Activated CD4-positive, alpha-beta T cell treated with anti-CD3 and anti-CD28 coated beads, Interleukin-2, amount 10 ng/mL, durations not matched to agents 7 days and 5 days (primary cell): ENCODE results near the gene ZC3H12C. TPM values are rescaled to one million over a fixed set of nuclear protein-coding genes. Genes with fewer than 3 reads are reported as not detected.

Experiments used
- CTCF ChIA-PET: fragments of 350-600 bp; sonication (Branson Sonifier 250); formaldehyde crosslinking; loops from one replicate; lab custom pipeline; 2021; ENCODE audit warnings: antibody characterized with exemption; lab: Charles Lee
- POLR2A ChIA-PET: fragments of 350-600 bp; sonication (Branson Sonifier 250); formaldehyde crosslinking; loops from one replicate; lab custom pipeline; 2021; ENCODE audit warnings: antibody characterized with exemption; lab: Charles Lee
- DNase-seq: peaks from one replicate; pipeline ENCODE4 v3.0.0-alpha.2; 2020
- H3K27ac Mint-ChIP-seq: one replicate; pipeline ENCODE4 v1.8.0; 2021; ENCODE audit warnings: mild to moderate bottlenecking, moderate library complexity, mixed read lengths
- H3K27me3 Mint-ChIP-seq: one replicate; pipeline ENCODE4 v1.8.0; 2021; ENCODE audit warnings: mixed read lengths
- H3K36me3 Mint-ChIP-seq: one replicate; pipeline ENCODE4 v1.8.0; 2021; ENCODE audit warnings: low read depth, mixed read lengths
- H3K4me1 Mint-ChIP-seq: one replicate; pipeline ENCODE4 v1.8.0; 2021; ENCODE audit warnings: mixed read lengths
- H3K4me3 Mint-ChIP-seq: one replicate; pipeline ENCODE4 v1.8.0; 2021; ENCODE audit warnings: mild to moderate bottlenecking, moderate library complexity, mixed read lengths
- H3K9me3 Mint-ChIP-seq: one replicate; pipeline ENCODE4 v1.8.0; 2021; ENCODE audit warnings: mixed read lengths
- total RNA-seq, 2 experiments: library from RNA; stranded (reverse); gene quantifications; one replicate each; pipeline ENCODE4 v1.2.3, GENCODE V29; 2021

Gene ZC3H12C
- total RNA-seq, 2 experiments from 2014 or later, result 0.40 to 0.50 TPM

DNA sequence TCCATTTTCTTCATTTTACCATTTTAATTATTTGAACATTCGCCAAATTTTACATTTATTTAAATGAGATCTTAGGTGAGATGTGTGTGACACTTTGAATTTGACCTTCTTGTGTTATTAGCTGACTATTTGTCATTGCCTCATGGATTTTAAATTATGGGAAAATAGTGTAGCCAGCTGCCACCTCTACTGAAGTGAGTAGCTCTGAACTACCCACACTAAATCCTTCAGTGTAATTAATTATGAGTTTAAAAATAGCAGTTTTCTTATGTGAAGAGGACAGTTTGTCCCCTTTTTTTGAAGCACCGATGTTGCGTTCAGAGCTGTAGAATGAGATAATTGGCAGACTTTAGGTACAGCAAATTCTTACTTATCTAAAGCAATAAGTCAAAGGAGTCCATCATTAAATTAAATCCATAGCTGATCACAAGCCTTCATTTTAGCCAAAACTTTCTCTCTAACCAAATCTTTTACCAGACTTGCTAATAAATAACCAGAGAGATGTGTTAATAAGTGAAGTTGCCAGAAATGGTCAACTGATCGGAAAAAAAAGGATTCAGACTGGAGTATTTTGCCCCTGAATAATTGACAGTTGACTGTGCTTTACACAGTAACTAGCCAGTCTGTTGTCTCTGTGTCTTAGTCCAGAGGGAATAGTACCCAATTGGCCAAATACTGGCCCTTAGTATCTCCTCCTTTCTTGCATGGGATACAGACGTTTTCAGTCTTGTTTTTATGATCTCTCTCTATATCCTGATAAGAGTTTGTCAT, 75.0 kb downstream of the ZC3H12C start:
- DNase-seq, result no peak
- Mint-ChIP-seq H3K9me3 (no peaks in the 10 kb centered on the region), H3K27me3 (peaks cover 13% of the 10 kb centered on the region), H3K4me1 (no peaks in the 10 kb centered on the region), H3K36me3 (no peaks in the 10 kb centered on the region), H3K4me3 (no peak overlapping the region), H3K27ac (no peak overlapping the region)
- ChIA-PET POLR2A (no interaction called here), CTCF (no interaction called here)

GRCh38 chr11:110169738-110170137, 76.5 kb downstream of the ZC3H12C start:
- POLR2A ChIA-PET, result no interaction called here
- H3K9me3 Mint-ChIP-seq, result no peaks in the 10 kb centered on the region
- H3K36me3 Mint-ChIP-seq, result no peaks in the 10 kb centered on the region
- H3K27me3 Mint-ChIP-seq, result peaks cover 13% of the 10 kb centered on the region
- peaks cover 7% of the 10 kb centered on the region for H3K4me1 Mint-ChIP-seq
- H3K4me3 Mint-ChIP-seq, result no peak overlapping the region
- CTCF ChIA-PET, result no interaction called here
- H3K27ac Mint-ChIP-seq, result no peak overlapping the region
- DNase-seq, result no peak

DNA sequence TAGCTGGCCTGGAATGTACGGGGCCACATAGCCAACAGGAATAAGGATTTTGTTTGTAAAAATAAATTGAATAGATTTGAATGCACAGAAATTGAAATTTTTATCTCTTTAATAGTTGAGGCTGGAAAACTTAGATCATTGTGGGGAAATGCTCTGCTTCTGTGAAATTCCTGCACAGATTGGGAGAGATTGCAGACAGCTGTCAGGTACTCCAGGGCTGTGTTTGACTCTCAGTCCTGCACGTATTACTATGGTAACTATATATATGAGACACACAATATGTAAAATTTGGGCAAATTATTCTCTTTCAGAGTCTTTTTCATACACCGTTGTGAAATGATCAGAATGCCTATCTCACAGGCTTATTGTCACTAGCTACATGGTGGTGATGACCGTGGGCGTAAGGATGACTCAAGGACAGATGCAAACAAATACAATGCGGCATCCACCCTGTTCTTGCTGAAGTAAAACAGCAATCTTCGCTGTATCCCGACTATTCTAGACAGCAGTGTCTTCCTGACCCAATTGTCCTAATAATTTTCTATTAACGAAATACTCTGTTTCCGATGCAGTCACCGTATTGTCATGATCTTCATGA, 79.4 kb downstream of the ZC3H12C start:
- peaks cover 7% of the 10 kb centered on the region for H3K27me3 Mint-ChIP-seq
- H3K27ac Mint-ChIP-seq, result no peak overlapping the region
- no peak overlapping the region for H3K4me3 Mint-ChIP-seq
- DNase-seq, result no peak
- H3K9me3 Mint-ChIP-seq, result no peaks in the 10 kb centered on the region
- H3K4me1 Mint-ChIP-seq, result peaks cover 10% of the 10 kb centered on the region
- ChIA-PET POLR2A (no interaction called here), CTCF (no interaction called here)
- no peaks in the 10 kb centered on the region for H3K36me3 Mint-ChIP-seq

DNA sequence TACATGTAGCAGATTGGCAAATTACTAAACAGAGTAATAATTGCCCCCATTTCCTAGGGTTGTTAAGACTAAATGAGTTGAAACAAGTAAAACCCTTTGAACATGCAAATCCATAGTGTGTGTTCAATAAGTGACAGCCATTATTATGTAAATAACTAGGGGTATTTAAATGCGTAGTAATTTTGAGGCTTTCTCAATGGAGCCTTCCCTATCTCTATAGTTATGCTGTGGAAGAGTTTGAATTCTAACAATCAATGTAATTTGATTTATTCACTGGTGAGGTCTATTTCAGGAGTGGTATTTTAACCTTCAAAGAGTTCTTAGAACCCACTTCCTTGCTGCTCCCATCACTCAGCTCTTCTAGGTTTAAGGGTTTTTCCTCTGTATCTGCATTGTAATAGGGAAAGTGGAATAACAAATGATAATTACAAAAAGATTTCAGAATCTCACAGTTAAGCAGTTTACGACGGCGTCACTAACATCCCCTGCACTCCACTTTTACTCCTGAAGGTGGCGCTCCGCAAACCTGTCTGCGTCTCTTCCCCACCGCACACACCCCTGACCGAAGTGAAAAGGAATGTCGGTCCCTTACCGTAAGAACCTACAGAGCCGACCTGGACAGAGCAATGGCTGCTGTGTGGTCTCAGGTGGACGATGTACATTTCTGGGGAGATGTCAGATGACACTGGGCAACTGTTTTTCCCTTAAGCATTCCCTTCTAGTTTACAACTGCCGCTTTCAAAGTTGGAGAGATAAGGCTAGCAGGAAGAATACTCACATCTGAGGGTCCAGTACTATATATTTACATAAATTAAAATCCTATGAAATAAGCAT, 80.8 kb downstream of the ZC3H12C start:
- no peak overlapping the region for H3K27ac Mint-ChIP-seq
- peaks cover 10% of the 10 kb centered on the region for H3K4me1 Mint-ChIP-seq
- no peak overlapping the region for H3K4me3 Mint-ChIP-seq
- no peaks in the 10 kb centered on the region for H3K9me3 Mint-ChIP-seq
- H3K36me3 Mint-ChIP-seq, result no peaks in the 10 kb centered on the region
- peak; percentile 61 for DNase-seq
- H3K27me3 Mint-ChIP-seq, result peaks cover 7% of the 10 kb centered on the region
- ChIA-PET POLR2A (no interaction called here), CTCF (no interaction called here)

- Mint-ChIP-seq H3K4me3 (no peak overlapping the region), H3K27me3 (peaks cover 7% of the 10 kb centered on the region), H3K36me3 (no peaks in the 10 kb centered on the region), H3K4me1 (peaks cover 10% of the 10 kb centered on the region), H3K27ac (no peak overlapping the region), H3K9me3 (no peaks in the 10 kb centered on the region)
- no peak for DNase-seq
- ChIA-PET CTCF (no interaction called here), POLR2A (no interaction called here)
Observed at GRCh38 chr11:110174645-110175310, 81.6 kb downstream of the ZC3H12C start.

DNA sequence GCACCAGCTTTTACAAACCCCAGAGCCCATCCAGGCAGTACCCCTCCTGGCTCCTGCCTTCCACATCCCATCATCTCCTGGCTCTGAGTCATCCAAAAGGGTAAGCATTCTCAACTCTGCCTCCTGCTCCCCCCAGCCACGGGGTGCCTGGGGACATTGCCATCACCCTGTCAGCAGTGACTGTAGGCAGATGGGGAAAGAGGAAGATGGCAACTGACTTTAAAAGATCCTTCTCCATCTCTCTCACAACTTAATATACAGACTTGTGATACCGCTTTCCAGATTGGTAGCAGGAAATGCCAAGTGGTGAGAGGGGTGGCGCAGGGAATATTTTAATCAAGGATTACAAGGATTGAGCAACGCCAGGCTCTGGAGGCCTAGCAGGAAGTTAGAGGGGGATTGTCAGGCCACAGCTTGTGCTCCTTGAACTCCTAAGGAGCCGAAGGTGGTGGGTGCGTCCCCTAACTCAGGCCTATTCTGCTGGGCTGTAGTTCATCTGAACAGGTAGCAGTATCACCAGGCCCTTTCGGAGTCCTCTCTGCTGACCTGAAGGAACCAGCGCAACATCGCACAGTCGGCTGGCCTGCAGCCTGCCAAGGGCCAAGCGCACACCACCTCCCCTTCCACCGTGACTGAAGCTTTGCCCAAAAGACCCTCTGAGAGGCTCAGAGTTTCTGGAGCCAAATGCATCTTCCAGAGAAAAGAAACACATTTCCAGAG, 83.3 kb downstream of the ZC3H12C start:
- CTCF ChIA-PET, result no interaction called here
- no peaks in the 10 kb centered on the region for H3K9me3 Mint-ChIP-seq
- POLR2A ChIA-PET, result no interaction called here
- no peak overlapping the region for H3K27ac Mint-ChIP-seq
- no peak for DNase-seq
- H3K36me3 Mint-ChIP-seq, result no peaks in the 10 kb centered on the region
- no peak overlapping the region for H3K4me3 Mint-ChIP-seq
- H3K27me3 Mint-ChIP-seq, result peaks cover 4% of the 10 kb centered on the region
- peaks cover 10% of the 10 kb centered on the region for H3K4me1 Mint-ChIP-seq

DNA sequence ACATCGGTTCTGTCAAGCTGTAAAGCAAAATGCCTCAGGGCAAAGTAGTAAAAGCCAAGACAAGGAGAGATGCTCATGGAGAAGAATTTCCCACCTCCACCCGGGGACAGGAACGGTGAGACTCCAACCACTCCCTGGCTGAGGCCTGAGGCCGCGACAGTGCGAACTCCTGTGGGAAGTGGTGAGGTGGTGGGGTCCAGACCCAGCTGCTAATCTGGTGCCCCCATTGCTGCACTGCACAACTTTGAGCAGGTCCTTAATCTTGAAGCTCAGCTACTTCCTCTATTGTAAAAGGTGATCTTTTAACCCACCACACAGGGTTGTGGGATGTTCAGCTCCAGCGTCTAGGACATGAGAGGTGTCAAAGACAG, 83.9 kb downstream of the ZC3H12C start:
- H3K36me3 Mint-ChIP-seq, result no peaks in the 10 kb centered on the region
- POLR2A ChIA-PET, result no interaction called here
- H3K9me3 Mint-ChIP-seq, result no peaks in the 10 kb centered on the region
- no peak overlapping the region for H3K4me3 Mint-ChIP-seq
- H3K4me1 Mint-ChIP-seq, result peaks cover 10% of the 10 kb centered on the region
- H3K27me3 Mint-ChIP-seq, result peaks cover 4% of the 10 kb centered on the region
- CTCF ChIA-PET, result interaction anchor here (0.6 kb wide), 1 partner anchor 1251 kb away, joined by 3 read pairs; no protein-coding TSS in a partner anchor
- H3K27ac Mint-ChIP-seq, result no peak overlapping the region
- no peak for DNase-seq

DNA sequence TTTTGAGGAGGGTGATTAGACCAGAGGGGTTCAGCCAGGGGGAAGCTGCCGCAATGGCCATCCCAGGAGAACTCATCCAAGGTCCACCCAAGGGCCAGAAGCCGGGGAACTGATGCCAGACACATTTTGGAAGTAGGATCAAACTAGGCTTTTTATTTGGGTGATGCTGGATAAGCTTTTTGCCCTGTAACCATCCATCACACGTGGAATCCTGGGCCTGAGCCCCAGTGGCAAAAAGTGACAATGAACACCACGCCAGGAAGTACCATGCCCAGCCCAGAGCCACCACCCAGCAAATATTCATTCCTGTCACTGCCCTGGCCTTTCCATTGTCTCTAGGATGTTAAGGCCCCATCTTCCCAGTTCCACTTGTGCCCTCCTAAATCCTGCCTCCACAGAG, 85.9 kb downstream of the ZC3H12C start:
- DNase-seq, result no peak
- H3K9me3 Mint-ChIP-seq, result no peaks in the 10 kb centered on the region
- H3K36me3 Mint-ChIP-seq, result no peaks in the 10 kb centered on the region
- no peak overlapping the region for H3K27ac Mint-ChIP-seq
- CTCF ChIA-PET, result no interaction called here
- H3K27me3 Mint-ChIP-seq, result no peaks in the 10 kb centered on the region
- no peak overlapping the region for H3K4me3 Mint-ChIP-seq
- POLR2A ChIA-PET, result no interaction called here
- H3K4me1 Mint-ChIP-seq, result peaks cover 6% of the 10 kb centered on the region

- Mint-ChIP-seq H3K27me3 (no peaks in the 10 kb centered on the region), H3K36me3 (no peaks in the 10 kb centered on the region), H3K4me3 (no peak overlapping the region), H3K27ac (no peak overlapping the region), H3K4me1 (no peaks in the 10 kb centered on the region), H3K9me3 (no peaks in the 10 kb centered on the region)
- no peak for DNase-seq
- CTCF ChIA-PET, result interaction anchor here (0.7 kb wide), 1 partner anchor 10 kb away, joined by 3 read pairs; no protein-coding TSS in a partner anchor
- POLR2A ChIA-PET, result no interaction called here
Observed at GRCh38 chr11:110182886-110183285, 89.7 kb downstream of the ZC3H12C start.

DNA sequence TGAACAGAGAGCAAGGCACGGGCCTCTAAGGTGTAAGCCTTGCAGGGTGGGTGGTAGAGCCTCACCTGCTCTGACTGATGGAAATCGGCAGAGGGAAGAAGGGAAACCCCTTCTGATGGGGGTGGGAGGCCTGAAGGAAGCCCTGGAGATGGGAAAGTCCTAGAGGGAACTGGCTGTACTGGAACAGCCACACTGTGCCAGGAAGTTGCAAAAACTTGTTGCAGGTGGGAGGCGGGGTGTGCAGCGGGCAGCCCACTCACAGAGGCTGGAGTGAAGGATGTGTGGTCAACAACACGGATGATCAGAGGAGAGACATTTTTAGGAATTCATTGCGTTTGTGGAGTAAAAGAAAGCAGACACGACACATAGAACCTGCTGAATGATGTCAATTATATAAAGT, 91.3 kb downstream of the ZC3H12C start:
- no peak overlapping the region for H3K27ac Mint-ChIP-seq
- no peaks in the 10 kb centered on the region for H3K36me3 Mint-ChIP-seq
- H3K27me3 Mint-ChIP-seq, result peaks cover 2% of the 10 kb centered on the region
- H3K9me3 Mint-ChIP-seq, result no peaks in the 10 kb centered on the region
- no peak for DNase-seq
- H3K4me1 Mint-ChIP-seq, result no peaks in the 10 kb centered on the region
- H3K4me3 Mint-ChIP-seq, result no peak overlapping the region
- ChIA-PET POLR2A (no interaction called here), CTCF (no interaction called here)

DNA sequence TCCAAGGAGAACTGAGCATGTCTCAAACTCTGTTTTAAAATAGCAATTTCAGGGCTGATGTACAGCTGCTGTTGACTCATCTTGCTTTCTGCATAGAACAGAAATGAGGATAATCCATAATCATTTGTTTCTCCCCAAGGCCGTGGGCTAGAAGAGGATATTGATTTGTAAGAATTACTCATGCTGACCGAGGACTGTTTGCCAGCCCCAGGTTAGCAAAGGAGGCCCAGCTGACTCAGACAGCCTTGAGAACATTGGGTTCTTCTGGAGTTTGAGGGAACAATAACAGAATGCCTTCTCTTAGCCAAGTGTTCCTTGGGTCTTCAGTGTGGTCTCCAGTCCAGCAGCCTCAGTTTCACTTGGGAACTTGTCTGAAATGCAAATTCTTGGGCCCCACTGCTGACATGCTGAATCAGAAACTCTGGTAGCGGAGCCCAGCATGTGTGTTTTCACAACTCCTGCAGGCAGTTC, 92.0 kb downstream of the ZC3H12C start:
- no peak for DNase-seq
- H3K4me3 Mint-ChIP-seq, result no peak overlapping the region
- no peak overlapping the region for H3K27ac Mint-ChIP-seq
- H3K27me3 Mint-ChIP-seq, result peaks cover 2% of the 10 kb centered on the region
- no peaks in the 10 kb centered on the region for H3K9me3 Mint-ChIP-seq
- ChIA-PET POLR2A (no interaction called here), CTCF (no interaction called here)
- no peaks in the 10 kb centered on the region for H3K36me3 Mint-ChIP-seq
- no peaks in the 10 kb centered on the region for H3K4me1 Mint-ChIP-seq

GRCh38 chr11:110185599-110185998, 92.4 kb downstream of the ZC3H12C start:
- H3K27me3 Mint-ChIP-seq, result peaks cover 3% of the 10 kb centered on the region
- POLR2A ChIA-PET, result interaction anchor here (0.6 kb wide), 1 partner anchor 274 kb away, joined by 3 read pairs; no protein-coding TSS in a partner anchor
- no peak overlapping the region for H3K4me3 Mint-ChIP-seq
- DNase-seq, result no peak
- CTCF ChIA-PET, result no interaction called here
- no peaks in the 10 kb centered on the region for H3K4me1 Mint-ChIP-seq
- no peaks in the 10 kb centered on the region for H3K9me3 Mint-ChIP-seq
- no peak overlapping the region for H3K27ac Mint-ChIP-seq
- H3K36me3 Mint-ChIP-seq, result no peaks in the 10 kb centered on the region
